Gastroesophageal sphincter (tissue), 4 donors: ENCODE data around the gene F5. TPM values are rescaled to one million over a fixed set of nuclear protein-coding genes. Genes with fewer than 3 reads are reported as not detected.

ENCODE experiments used
- ATAC-seq: fragments of 150-250 bp; one replicate; pipeline ENCODE4 v1.9.1; 2016; ENCODE audit warnings: mild to moderate bottlenecking, moderate library complexity
- H3K27ac ChIP-seq, 4 donors: fragments of 200-600 bp; sonication (generic) in 3 of 4; 1 replicate in 3 of 4; 2 replicates in 1 of 4; pipeline ENCODE4 v1.5.1; 2016 to 2019
- H3K27me3 ChIP-seq: fragments of 200-600 bp; sonication (generic); one replicate; pipeline ENCODE4 v1.5.1; 2019
- H3K36me3 ChIP-seq, 2 donors: fragments of 200-600 bp; sonication (generic); one replicate each; pipeline ENCODE4 v1.5.1; 2019; ENCODE audit warnings: control low read depth in 1 of 2
- H3K4me1 ChIP-seq, 3 donors: fragments of 200-600 bp; sonication (generic); 1 replicate in 2 of 3; 2 replicates in 1 of 3; pipeline ENCODE4 v1.5.1; 2016 to 2019; ENCODE audit warnings: control low read depth in 2 of 3
- H3K4me3 ChIP-seq, 2 donors: fragments of 200-600 bp; sonication (generic); one replicate each; pipeline ENCODE4 v1.5.1; 2019; ENCODE audit warnings: mild to moderate bottlenecking in 1 of 2, moderate library complexity in 1 of 2
- H3K9me3 ChIP-seq, 3 donors: fragments of 200-600 bp; sonication (generic); one replicate each; pipeline ENCODE4 v1.5.1; 2017 to 2019; ENCODE audit warnings: control low read depth in 2 of 3
- EP300 ChIP-seq: sonication (generic); formaldehyde crosslinking; IDR thresholded peaks from one replicate; pipeline ENCODE4 v1.6.1; 2017; ENCODE audit warnings: antibody characterized with exemption, mild to moderate bottlenecking
- POLR2A ChIP-seq, 2 donors: fragments of 450-650 bp; IDR thresholded peaks; one replicate each; pipeline ENCODE4 v1.6.1; 2017; ENCODE audit warnings: antibody characterized with exemption in 2 of 2, mild to moderate bottlenecking in 2 of 2, moderate library complexity in 1 of 2
- POLR2AphosphoS5 ChIP-seq: sonication (generic); formaldehyde crosslinking; IDR thresholded peaks from one replicate; pipeline ENCODE4 v1.6.1; 2017; ENCODE audit warnings: antibody characterized with exemption
- WGBS, 2 donors: methylation state at CpG; one replicate each; pipeline ENCODE4 v1.1.5; 2018; ENCODE audit warnings: low coverage in 1 of 2; 5-methylcytosine and 5-hydroxymethylcytosine counted together
- small RNA-seq, 4 donors: library from RNA; depleted of rRNA; stranded (forward); fragments of <200 nt; gene quantifications; one replicate each; pipeline ENCODE3, GENCODE V24; 2016
- total RNA-seq, 4 donors: library from RNA; depleted of rRNA; stranded (reverse); fragments of >200 nt; gene quantifications; one replicate each; pipeline ENCODE4 v1.1.0, GENCODE V29; 2016
- TF ChIP-seq, protein P1 (sequence below), 4 experiments: fragments of 200-600 bp in 2 of 4; fragments of 450-650 bp in 2 of 4; sonication (generic) in 1 of 4; IDR thresholded peaks; one replicate each; pipeline ENCODE4 v1.5.1; 2017 to 2019; ENCODE audit warnings: antibody characterized with exemption in 4 of 4, mild to moderate bottlenecking in 2 of 4, moderate library complexity in 2 of 4

Gene F5
- total RNA-seq, 4 donors from 2014 or later: 0.12 to 3.5 (median 0.42) TPM; not detected in 1

DNA sequence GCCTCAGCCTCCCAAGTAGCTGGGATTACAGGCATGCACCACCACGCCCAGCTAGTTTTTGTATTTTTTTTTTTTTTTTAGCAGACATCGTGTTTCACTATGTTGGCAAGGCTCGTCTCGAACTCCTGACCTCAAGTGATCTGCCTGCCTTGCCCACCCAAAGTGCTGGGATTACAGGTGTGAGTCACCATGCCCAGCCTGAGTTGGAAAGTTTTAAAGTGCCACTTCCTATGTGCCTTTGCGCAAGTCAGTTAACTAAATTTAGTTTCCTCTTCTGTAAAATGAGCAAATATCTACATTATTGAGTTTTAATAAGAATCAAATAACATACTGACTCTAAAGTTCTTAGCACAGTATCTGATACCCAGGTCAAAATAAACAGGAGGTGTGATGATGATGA is 112.9 kb downstream of the F5 start:
- Histone ChIP-seq H3K36me3 (peaks cover 0 to 40% of the 10 kb centered on the region in 2 donors), H3K27ac (no peak overlapping the region), H3K27me3 (no peaks in the 10 kb centered on the region), H3K9me3 (no peaks in the 10 kb centered on the region), H3K4me1 (no peaks in the 10 kb centered on the region), H3K4me3 (no peak overlapping the region)
- no peak for TF ChIP-seq EP300
- TF ChIP-seq POLR2AphosphoS5: no peak
- TF ChIP-seq POLR2A (IDR thresholded peaks at IDR 0.05): no peak
- TF ChIP-seq, protein P1, sequence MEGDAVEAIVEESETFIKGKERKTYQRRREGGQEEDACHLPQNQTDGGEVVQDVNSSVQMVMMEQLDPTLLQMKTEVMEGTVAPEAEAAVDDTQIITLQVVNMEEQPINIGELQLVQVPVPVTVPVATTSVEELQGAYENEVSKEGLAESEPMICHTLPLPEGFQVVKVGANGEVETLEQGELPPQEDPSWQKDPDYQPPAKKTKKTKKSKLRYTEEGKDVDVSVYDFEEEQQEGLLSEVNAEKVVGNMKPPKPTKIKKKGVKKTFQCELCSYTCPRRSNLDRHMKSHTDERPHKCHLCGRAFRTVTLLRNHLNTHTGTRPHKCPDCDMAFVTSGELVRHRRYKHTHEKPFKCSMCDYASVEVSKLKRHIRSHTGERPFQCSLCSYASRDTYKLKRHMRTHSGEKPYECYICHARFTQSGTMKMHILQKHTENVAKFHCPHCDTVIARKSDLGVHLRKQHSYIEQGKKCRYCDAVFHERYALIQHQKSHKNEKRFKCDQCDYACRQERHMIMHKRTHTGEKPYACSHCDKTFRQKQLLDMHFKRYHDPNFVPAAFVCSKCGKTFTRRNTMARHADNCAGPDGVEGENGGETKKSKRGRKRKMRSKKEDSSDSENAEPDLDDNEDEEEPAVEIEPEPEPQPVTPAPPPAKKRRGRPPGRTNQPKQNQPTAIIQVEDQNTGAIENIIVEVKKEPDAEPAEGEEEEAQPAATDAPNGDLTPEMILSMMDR (IDR thresholded peaks at IDR 0.05): no peak
- ATAC-seq: no peak
- WGBS, 2 donors: 74 to 84% methylated on average over 2 to 5 of the region's 5 CpGs

DNA sequence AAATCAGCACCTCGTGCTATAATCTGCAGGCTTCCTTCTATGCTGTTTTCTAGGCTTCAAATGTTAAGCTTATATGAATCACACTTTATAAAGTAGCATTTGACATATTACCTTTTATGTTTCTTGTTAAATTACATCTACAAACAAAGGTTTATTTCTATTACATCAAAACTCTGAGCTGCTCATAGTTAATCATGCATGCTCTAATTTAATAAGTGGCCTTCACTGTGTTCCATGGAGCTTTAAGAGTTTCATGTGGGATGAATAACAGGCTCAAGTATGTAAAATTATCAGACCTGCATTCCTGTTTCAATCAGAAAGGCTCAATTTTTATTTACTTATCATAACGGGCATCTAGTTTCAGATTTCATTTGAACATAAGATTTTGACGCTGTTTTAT is 113.5 kb downstream of the F5 start:
- Histone ChIP-seq H3K36me3 (peaks cover 0 to 46% of the 10 kb centered on the region in 2 donors), H3K4me1 (no peaks in the 10 kb centered on the region), H3K4me3 (no peak overlapping the region), H3K9me3 (no peaks in the 10 kb centered on the region), H3K27ac (no peak overlapping the region), H3K27me3 (no peaks in the 10 kb centered on the region)
- TF ChIP-seq, protein P1 (IDR thresholded peaks at IDR 0.05): no peak
- TF ChIP-seq EP300: no peak
- no peak for TF ChIP-seq POLR2A (IDR thresholded peaks at IDR 0.05)
- TF ChIP-seq POLR2AphosphoS5: no peak
- WGBS, 2 donors: 91 to 92% methylated on average over 3 of the region's 3 CpGs
- no peak for ATAC-seq

DNA sequence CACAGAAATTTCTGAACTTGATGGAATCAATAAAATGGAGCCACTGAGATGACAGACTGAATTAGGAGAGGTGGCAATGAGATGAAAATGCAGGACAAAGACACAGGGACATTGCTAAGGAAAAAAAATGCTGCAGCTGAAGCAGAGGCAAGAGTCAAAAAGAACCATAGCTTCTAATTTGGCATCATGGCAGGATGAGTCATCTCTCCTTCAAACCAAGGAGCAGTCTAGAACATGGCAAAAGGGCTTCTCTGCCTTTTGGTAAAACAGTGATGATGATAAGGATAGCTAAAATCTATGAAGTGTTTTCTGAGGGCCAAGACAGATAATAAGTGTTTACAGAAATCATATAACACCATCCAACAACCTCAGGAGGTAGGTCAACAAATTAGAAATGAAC is 117.3 kb downstream of the F5 start:
- Histone ChIP-seq H3K4me3 (no peak overlapping the region), H3K27me3 (no peaks in the 10 kb centered on the region), H3K9me3 (no peaks in the 10 kb centered on the region), H3K36me3 (peaks cover 0 to 48% of the 10 kb centered on the region in 2 donors), H3K27ac (no peak overlapping the region), H3K4me1 (no peaks in the 10 kb centered on the region)
- TF ChIP-seq, protein P1 (IDR thresholded peaks at IDR 0.05): no peak
- TF ChIP-seq POLR2AphosphoS5: no peak
- TF ChIP-seq POLR2A (IDR thresholded peaks at IDR 0.05): no peak
- TF ChIP-seq EP300: no peak
- no peak for ATAC-seq

DNA sequence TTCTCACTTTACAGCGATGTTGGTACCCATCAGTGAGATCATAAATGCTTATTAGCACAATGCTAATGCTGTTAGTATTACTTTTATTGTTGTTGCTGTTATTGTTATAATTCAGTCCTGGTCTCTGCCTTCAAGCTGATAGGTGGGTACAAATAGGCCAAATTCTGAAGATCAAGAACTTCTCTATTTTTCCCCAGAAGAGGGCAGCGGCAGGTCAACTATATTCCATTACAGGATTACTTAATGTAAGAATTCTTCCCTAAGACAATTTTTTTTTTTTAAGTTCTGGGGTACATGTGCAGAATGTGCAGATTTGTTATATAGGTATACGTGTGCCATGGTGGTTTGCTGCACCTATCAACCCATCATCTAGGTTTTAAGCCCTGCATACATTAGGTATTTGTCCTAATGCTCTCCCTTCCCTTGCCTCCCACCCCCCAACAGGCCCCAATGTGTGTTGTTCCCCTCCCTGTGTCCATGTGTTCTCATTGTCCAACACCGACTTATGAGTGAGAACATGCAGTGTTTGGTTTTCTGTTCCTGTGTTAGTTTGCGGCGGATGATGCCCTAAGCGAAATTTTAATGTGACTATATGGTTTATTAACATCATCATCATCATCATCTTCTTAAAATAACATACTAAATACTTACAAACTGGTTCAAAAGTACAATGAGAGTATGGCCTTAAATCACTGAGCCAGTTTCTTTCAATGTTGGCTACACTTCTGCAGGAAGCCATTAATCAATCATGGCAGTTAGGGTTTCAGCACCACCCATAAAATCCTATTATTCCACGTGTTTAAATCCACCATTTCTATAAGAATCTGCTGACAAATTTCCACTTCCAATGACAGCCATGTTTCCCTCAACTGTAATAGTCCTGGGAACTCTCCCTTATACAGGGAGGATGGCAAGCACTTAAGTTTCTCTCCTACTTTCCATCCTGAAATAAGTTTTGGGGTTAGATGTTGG is 119.7 kb downstream of the F5 start:
- Histone ChIP-seq H3K4me3 (no peak overlapping the region), H3K9me3 (no peaks in the 10 kb centered on the region), H3K27ac (no peak overlapping the region), H3K27me3 (no peaks in the 10 kb centered on the region), H3K36me3 (peaks cover 0 to 48% of the 10 kb centered on the region in 2 donors), H3K4me1 (no peaks in the 10 kb centered on the region)
- 75 to 83% methylated on average over 7 to 8 of the region's 8 CpGs for WGBS, 2 donors
- TF ChIP-seq, protein P1 (IDR thresholded peaks at IDR 0.05): peak; percentile 28 to 54 (median 42)
- no peak for TF ChIP-seq POLR2A (IDR thresholded peaks at IDR 0.05)
- no peak for ATAC-seq

DNA sequence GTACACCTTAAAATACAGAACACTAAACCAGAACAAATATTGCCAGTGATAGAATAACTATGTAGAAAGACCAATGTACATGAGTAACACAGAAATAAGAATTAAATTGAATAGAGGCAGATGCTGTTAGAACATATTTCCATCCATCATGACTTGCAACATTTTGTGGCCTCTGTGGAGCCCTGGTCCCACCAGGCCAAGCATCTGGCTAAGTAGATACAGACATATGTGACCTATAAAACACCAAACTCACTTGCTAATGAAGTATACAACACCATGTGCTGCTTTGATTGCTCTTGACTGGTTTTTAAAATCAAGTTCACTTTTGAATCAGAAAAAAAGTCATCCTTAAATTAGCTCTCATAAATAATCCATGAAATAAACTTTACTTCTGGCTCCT is 121.0 kb downstream of the F5 start:
- Histone ChIP-seq H3K27ac (no peak overlapping the region), H3K4me1 (peaks cover 0 to 4% (median 0%) of the 10 kb centered on the region in 3 donors), H3K36me3 (peaks cover 0 to 48% of the 10 kb centered on the region in 2 donors), H3K4me3 (no peak overlapping the region), H3K27me3 (peaks cover 4% of the 10 kb centered on the region), H3K9me3 (no peaks in the 10 kb centered on the region)
- ATAC-seq: no peak
- TF ChIP-seq POLR2AphosphoS5: no peak

Small RNA genes within 50 kb of the gene (small RNA-seq; reads per million reads assigned to genes)
- gene AL021068.2: 0 reads per million in 4 donors

Other genes starting within 250 kb of the F5 start
- 10 to 100 TPM; 10.6 to 24.7 (median 14.5) TPM for gene NME7, start 218.7 kb downstream of the F5 start, total RNA-seq
- 10 to 100 TPM; 36.5 to 46.9 (median 37.3) TPM for gene BLZF1, start 218.3 kb downstream of the F5 start, total RNA-seq
- 1 to 10 TPM; 1.2 to 2.6 (median 1.7) TPM for gene CCDC181, start 159.0 kb downstream of the F5 start, total RNA-seq
- 10 to 100 TPM; 17.6 to 47.7 (median 25.9) TPM for gene SLC19A2, start 100.5 kb downstream of the F5 start, total RNA-seq
- gene SELP, start 43.6 kb upstream of the F5 start, total RNA-seq: 10 to 100 TPM in 2 of 4 donors, 1 to 10 TPM in 2; 1.9 to 26.0 (median 8.0) TPM
- 1 to 10 TPM in 2 of 4 donors, not detected in 2; 2.1 to 8.2 TPM for gene SELL, start 125.1 kb upstream of the F5 start, total RNA-seq
- gene SELE, start 147.6 kb upstream of the F5 start, total RNA-seq: 10 to 100 TPM in 1 of 4 donors, under 1 TPM in 1, not detected in 2; 0.45 to 11.0 TPM
- gene METTL18, start 208.4 kb upstream of the F5 start, total RNA-seq: 1 to 10 TPM; 3.9 to 8.8 (median 6.1) TPM